ENCODE data around the gene ACER3. TPM values are rescaled to one million over a fixed set of nuclear protein-coding genes. Genes with fewer than 3 reads are reported as not detected.

The ACER3 gene
- total and polyA plus RNA-seq, 2 experiments from 2014 or later: 6.2 to 26.5 TPM

DNA sequence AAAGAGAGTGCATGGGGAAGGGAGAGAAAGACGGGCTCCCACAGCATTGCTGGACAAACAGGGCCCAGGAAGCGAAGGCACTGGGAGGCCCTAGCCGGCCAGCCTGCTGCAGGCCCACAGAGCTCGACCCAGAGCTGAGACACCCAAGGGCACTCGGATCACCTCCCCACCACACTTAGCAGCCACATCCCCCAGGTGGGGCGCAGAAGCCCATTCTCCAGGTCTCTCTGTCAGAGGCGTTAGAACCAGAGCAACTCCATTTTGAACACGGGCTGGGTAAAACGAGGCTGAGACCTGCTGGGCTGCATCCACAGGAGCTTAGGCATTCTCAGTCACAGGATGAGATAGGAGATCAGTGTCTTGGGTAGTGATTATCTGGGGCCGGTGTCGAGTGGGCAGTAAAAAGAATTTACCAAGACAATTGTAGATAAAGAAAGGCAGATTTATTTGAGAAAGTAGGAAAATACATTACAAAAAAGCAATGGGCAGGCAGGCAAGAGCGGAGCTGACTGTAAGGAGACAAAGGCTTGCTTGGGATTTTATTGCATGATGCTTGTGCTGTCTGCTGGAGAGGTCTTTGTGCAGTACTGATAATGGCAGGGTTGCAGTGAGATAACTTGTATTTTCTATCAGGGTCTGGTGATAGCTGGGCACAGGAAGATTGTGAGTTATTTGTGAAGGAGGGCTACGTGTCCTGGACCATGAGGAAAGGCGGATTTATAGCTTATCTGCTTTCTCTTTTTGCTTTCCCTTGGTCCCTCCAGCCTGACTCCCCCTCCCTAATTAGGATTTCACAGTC lies 192.7 kb downstream of the ACER3 start:
- TF ChIP-seq POLR2AphosphoS5 (IDR thresholded peaks at IDR 0.05; ENCODE audit: low read depth) (no peak), EZH2 (IDR thresholded peaks at IDR 0.05; ENCODE audit: low read depth, unreplicated experiment) (no peak), NANOG (IDR thresholded peaks at IDR 0.05; ENCODE audit: borderline replicate concordance) (no peak), EZH2phosphoT487 (IDR thresholded peaks at IDR 0.05; ENCODE audit: unreplicated experiment) (no peak), ZNF331 (CRISPR knock-in tag; IDR thresholded peaks at IDR 0.05; ENCODE audit: low read depth) (no peak), ZNF114 (CRISPR knock-in tag; IDR thresholded peaks at IDR 0.05) (no peak), JUNB (IDR thresholded peaks at IDR 0.05; ENCODE audit: unreplicated experiment) (no peak), STAT1 (IDR thresholded peaks at IDR 0.05; ENCODE audit: unreplicated experiment) (no peak)
- TF ChIP-seq, protein P1, sequence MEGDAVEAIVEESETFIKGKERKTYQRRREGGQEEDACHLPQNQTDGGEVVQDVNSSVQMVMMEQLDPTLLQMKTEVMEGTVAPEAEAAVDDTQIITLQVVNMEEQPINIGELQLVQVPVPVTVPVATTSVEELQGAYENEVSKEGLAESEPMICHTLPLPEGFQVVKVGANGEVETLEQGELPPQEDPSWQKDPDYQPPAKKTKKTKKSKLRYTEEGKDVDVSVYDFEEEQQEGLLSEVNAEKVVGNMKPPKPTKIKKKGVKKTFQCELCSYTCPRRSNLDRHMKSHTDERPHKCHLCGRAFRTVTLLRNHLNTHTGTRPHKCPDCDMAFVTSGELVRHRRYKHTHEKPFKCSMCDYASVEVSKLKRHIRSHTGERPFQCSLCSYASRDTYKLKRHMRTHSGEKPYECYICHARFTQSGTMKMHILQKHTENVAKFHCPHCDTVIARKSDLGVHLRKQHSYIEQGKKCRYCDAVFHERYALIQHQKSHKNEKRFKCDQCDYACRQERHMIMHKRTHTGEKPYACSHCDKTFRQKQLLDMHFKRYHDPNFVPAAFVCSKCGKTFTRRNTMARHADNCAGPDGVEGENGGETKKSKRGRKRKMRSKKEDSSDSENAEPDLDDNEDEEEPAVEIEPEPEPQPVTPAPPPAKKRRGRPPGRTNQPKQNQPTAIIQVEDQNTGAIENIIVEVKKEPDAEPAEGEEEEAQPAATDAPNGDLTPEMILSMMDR (conservative IDR thresholded peaks at IDR 0.05; ENCODE audit: low read depth in 2 of 2): no peak
- TF ChIP-seq, protein P2, sequence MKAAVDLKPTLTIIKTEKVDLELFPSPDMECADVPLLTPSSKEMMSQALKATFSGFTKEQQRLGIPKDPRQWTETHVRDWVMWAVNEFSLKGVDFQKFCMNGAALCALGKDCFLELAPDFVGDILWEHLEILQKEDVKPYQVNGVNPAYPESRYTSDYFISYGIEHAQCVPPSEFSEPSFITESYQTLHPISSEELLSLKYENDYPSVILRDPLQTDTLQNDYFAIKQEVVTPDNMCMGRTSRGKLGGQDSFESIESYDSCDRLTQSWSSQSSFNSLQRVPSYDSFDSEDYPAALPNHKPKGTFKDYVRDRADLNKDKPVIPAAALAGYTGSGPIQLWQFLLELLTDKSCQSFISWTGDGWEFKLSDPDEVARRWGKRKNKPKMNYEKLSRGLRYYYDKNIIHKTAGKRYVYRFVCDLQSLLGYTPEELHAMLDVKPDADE (IDR thresholded peaks at IDR 0.05): no peak
- peaks cover 2% of the 10 kb centered on the region for H3K27me3 Mint-ChIP-seq (ENCODE audit: insufficient read depth, low read depth, poor library complexity)
- ATAC-seq (no peak), DNase-seq (ENCODE audit: low spot score) (no peak)
- peaks cover 3% of the 10 kb centered on the region; the same call in 1 of the 3 replicates for H3K4me1 Mint-ChIP-seq
- Histone ChIP-seq H3K4me1 (ENCODE audit: insufficient read depth) (0 out of 2 replicates have a peak, but pooled peaks cover 2% of the 10 kb centered on the region), H4K20me1 (replicated peaks; ENCODE audit: insufficient read depth) (no peaks in the 10 kb centered on the region), H3K4me3 (no peak overlapping the region), H3K36me3 (ENCODE audit: insufficient read depth) (no peaks in the 10 kb centered on the region), H3F3A (replicated peaks; ENCODE audit: low read depth) (no peaks in the 10 kb centered on the region), H3K27me3 (ENCODE audit: insufficient read depth) (no peaks in the 10 kb centered on the region), H3K4me2 (no peak overlapping the region), H2AFZ (peak overlapping the region; percentile 47), H3K79me2 (replicated peaks; ENCODE audit: insufficient read depth) (no peaks in the 10 kb centered on the region), H3K27ac (ENCODE audit: low read depth) (no peak overlapping the region), H3K9me2 (ENCODE audit: insufficient read depth) (no peaks in the 10 kb centered on the region)
- H3K4me3 Mint-ChIP-seq: no peak overlapping the region
- peaks cover 16% of the 10 kb centered on the region for H3K9me3 Mint-ChIP-seq
- no peak overlapping the region for H3K27ac Mint-ChIP-seq
- no peaks in the 10 kb centered on the region; the same call in none of the 3 replicates for H3K36me3 Mint-ChIP-seq (ENCODE audit: low read depth)

DNA sequence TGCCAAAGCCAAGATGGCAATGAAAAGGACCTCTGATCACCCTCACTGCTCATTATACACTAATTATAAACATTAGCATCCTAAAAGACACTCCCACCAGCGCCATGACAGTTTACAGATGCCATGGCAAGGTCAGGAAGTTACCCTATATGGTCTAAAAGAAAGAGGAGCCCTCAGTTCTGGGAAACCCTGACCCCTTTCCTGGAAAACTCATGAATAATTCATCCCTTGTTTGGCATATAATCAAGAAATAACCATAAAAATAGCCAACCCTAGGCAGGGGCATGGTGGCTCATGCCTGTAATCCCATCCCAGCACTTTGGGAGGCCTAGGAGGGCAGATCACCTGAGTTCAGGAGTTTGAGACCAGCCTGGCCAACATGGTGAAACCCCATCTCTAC lies 193.4 kb downstream of the ACER3 start:
- H3K27ac ChIP-seq (ENCODE audit: low read depth): no peak overlapping the region
- TF ChIP-seq CREB1 (CRISPR knock-in tag; IDR thresholded peaks at IDR 0.05; ENCODE audit: low read depth) (no peak), STAT1 (IDR thresholded peaks at IDR 0.05; ENCODE audit: unreplicated experiment) (no peak), ZNF331 (CRISPR knock-in tag; IDR thresholded peaks at IDR 0.05; ENCODE audit: low read depth) (no peak), POLR2AphosphoS5 (IDR thresholded peaks at IDR 0.05; ENCODE audit: low read depth) (no peak), JUNB (IDR thresholded peaks at IDR 0.05; ENCODE audit: unreplicated experiment) (no peak), EZH2 (IDR thresholded peaks at IDR 0.05; ENCODE audit: low read depth, unreplicated experiment) (no peak), ZNF114 (CRISPR knock-in tag; IDR thresholded peaks at IDR 0.05) (no peak), NANOG (IDR thresholded peaks at IDR 0.05; ENCODE audit: borderline replicate concordance) (no peak)
- TF ChIP-seq, protein P3, sequence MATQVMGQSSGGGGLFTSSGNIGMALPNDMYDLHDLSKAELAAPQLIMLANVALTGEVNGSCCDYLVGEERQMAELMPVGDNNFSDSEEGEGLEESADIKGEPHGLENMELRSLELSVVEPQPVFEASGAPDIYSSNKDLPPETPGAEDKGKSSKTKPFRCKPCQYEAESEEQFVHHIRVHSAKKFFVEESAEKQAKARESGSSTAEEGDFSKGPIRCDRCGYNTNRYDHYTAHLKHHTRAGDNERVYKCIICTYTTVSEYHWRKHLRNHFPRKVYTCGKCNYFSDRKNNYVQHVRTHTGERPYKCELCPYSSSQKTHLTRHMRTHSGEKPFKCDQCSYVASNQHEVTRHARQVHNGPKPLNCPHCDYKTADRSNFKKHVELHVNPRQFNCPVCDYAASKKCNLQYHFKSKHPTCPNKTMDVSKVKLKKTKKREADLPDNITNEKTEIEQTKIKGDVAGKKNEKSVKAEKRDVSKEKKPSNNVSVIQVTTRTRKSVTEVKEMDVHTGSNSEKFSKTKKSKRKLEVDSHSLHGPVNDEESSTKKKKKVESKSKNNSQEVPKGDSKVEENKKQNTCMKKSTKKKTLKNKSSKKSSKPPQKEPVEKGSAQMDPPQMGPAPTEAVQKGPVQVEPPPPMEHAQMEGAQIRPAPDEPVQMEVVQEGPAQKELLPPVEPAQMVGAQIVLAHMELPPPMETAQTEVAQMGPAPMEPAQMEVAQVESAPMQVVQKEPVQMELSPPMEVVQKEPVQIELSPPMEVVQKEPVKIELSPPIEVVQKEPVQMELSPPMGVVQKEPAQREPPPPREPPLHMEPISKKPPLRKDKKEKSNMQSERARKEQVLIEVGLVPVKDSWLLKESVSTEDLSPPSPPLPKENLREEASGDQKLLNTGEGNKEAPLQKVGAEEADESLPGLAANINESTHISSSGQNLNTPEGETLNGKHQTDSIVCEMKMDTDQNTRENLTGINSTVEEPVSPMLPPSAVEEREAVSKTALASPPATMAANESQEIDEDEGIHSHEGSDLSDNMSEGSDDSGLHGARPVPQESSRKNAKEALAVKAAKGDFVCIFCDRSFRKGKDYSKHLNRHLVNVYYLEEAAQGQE (IDR thresholded peaks at IDR 0.05; ENCODE audit: unreplicated experiment): no peak
- TF ChIP-seq, protein P2 (IDR thresholded peaks at IDR 0.05): no peak
- TF ChIP-seq, protein P1 (conservative IDR thresholded peaks at IDR 0.05; ENCODE audit: low read depth in 2 of 2): no peak

More for the DNA sequence above, 193.4 kb downstream of the ACER3 start:
- ATAC-seq: no peak
- 0 out of 2 replicates have a peak, but pooled peaks cover 2% of the 10 kb centered on the region for H3K4me1 ChIP-seq (ENCODE audit: insufficient read depth)
- no peak overlapping the region for H3K27ac Mint-ChIP-seq
- H3K79me2 ChIP-seq (replicated peaks; ENCODE audit: insufficient read depth): no peaks in the 10 kb centered on the region
- no peak for DNase-seq (ENCODE audit: low spot score)
- no peaks in the 10 kb centered on the region for H3K9me2 ChIP-seq (ENCODE audit: insufficient read depth)
- peaks cover 16% of the 10 kb centered on the region for H3K9me3 Mint-ChIP-seq
- no peak overlapping the region for H3K4me3 Mint-ChIP-seq
- no peaks in the 10 kb centered on the region for H3K36me3 ChIP-seq (ENCODE audit: insufficient read depth)
- peaks cover 3% of the 10 kb centered on the region; the same call in 1 of the 3 replicates for H3K4me1 Mint-ChIP-seq
- H4K20me1 ChIP-seq (replicated peaks; ENCODE audit: insufficient read depth): no peaks in the 10 kb centered on the region
- no peak overlapping the region for H3K4me2 ChIP-seq
- H3K4me3 ChIP-seq: no peak overlapping the region
- H3F3A ChIP-seq (replicated peaks; ENCODE audit: low read depth): no peaks in the 10 kb centered on the region
- H3K27me3 Mint-ChIP-seq (ENCODE audit: insufficient read depth, low read depth, poor library complexity): no peaks in the 10 kb centered on the region
- no peaks in the 10 kb centered on the region; the same call in none of the 3 replicates for H3K36me3 Mint-ChIP-seq (ENCODE audit: low read depth)
- no peaks in the 10 kb centered on the region for H3K27me3 ChIP-seq (ENCODE audit: insufficient read depth)
- no peak overlapping the region for H2AFZ ChIP-seq
